Testis (tissue), 2 donors: ENCODE results near the gene SRPK1.

Experiments used
- POLR2A ChIP-seq: fragments of 450-650 bp; IDR thresholded peaks from one replicate; pipeline ENCODE4 v1.6.1; 2017; ENCODE audit warnings: antibody characterized with exemption, mild to moderate bottlenecking, moderate library complexity
- TF ChIP-seq, protein P1 (sequence below), 3 experiments: fragments of 450-650 bp in 2 of 3; fragments of 200-600 bp in 1 of 3; sonication (generic) in 1 of 3; IDR thresholded peaks; one replicate each; pipeline ENCODE4 v1.5.1; 2016 to 2019; ENCODE audit warnings: antibody characterized with exemption in 3 of 3, mild to moderate bottlenecking in 2 of 3, moderate library complexity in 1 of 3

- TF ChIP-seq, protein P1, sequence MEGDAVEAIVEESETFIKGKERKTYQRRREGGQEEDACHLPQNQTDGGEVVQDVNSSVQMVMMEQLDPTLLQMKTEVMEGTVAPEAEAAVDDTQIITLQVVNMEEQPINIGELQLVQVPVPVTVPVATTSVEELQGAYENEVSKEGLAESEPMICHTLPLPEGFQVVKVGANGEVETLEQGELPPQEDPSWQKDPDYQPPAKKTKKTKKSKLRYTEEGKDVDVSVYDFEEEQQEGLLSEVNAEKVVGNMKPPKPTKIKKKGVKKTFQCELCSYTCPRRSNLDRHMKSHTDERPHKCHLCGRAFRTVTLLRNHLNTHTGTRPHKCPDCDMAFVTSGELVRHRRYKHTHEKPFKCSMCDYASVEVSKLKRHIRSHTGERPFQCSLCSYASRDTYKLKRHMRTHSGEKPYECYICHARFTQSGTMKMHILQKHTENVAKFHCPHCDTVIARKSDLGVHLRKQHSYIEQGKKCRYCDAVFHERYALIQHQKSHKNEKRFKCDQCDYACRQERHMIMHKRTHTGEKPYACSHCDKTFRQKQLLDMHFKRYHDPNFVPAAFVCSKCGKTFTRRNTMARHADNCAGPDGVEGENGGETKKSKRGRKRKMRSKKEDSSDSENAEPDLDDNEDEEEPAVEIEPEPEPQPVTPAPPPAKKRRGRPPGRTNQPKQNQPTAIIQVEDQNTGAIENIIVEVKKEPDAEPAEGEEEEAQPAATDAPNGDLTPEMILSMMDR (IDR thresholded peaks at IDR 0.05), result no peak
- no peak for TF ChIP-seq POLR2A
Measured at GRCh38 chr6:35850208-35850607, 70.7 kb downstream of the SRPK1 start.
